Stimulated activated CD8-positive, alpha-beta memory T cell treated with anti-CD3 and anti-CD28 coated beads, Interleukin-15, amount 100 ng/mL, for 48 hours (primary cell): ENCODE measurements around the gene CAB39.
A peak's percentile ranks its signal among the peaks of the same experiment; 100 is the strongest.

Experiments used
- DNase-seq, 2 donors: peaks; one replicate each; pipeline ENCODE4 v3.0.0-alpha.2; 2020; ENCODE audit warnings: low read depth in 2 of 2

The CAB39 gene

GRCh38 chr2:230863442-230864121 is 150.9 kb downstream of the CAB39 start:
- DNase-seq, result no peak

DNA sequence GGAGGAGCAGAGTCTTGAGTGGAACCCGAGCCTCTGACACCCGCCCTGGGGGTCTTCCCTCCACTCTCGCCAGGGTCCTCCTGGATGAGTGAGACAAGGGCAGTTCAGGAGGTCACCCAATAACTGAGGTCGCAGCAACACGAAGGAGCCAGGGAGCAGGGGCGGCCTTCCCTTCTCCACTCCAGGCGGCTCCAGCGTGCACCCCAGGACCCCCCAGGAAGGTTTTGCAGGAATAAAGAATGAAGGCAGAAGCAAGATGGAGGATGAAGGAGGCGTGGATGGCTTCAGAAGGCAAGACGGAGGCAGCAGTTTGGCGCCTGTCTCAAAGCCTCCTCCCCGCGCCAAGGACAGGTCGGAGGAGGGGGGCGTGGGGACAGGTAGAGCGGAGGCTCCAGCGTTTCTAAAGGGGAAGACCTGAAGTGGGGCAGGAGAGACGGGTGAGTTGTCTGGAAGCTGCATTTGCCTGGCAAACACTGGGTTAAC is 151.5 kb downstream of the CAB39 start:
- DNase-seq, result no peak

DNA sequence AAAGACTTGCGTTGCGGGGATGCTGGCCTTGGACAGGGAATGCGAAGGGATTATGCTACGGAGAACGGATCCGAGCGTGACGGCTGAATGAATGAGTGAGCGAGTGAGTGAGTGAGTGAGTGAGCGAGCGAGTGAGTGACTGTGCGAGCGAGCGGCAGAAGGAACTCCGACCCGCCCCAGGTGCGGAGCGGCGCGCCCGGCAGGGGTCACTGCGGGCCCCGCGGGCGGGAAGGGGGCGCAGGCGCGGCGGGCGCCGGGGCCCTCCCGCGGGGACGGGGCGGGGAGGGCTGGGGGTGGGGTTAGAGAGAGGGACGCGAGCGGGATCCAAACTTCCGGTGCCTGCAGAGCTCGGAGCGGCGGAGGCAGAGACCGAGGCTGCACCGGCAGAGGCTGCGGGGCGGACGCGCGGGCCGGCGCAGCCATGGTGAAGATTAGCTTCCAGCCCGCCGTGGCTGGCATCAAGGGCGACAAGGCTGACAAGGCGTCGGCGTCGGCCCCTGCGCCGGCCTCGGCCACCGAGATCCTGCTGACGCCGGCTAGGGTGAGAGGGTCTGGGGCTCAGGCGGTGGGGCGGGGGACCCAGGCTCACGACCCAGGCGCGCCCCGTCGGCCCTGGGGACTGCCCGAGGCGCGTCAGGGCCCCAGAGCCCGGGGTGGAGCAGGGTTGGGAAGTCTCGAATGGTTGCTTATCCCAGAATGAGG is 152.1 kb downstream of the CAB39 start, which contains the start of gene ITM2C:
TSS of gene ITM2C (plus strand) at position 338 of the 702 bp plus-strand sequence. CDS start at position 422, 84 bp downstream.
- DNase-seq, result peak; percentile 66 to 74

DNA sequence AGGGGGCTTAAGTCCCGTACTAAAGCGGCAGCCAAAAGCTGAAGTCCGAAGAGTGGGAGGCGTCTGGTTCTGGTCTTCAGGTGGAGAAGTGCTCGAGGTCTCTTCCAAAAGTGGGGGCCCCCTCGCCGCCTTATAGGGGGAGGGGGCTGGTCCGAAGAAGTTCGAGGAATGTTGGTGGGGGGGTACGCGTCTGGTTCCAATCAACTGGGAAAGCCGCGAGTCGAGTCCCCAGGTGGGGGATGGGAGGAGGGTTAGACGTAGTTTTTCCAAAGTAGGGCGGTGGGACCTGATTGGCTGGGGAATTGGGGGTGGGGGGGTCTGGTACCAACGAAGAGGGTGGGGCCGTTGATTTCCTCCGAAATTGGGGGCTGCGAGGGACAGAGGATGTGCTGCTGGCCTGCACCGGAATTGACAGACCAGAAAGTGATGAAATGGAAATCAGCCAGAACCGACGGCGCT is 152.7 kb downstream of the CAB39 start:
- DNase-seq, result no peak

DNA sequence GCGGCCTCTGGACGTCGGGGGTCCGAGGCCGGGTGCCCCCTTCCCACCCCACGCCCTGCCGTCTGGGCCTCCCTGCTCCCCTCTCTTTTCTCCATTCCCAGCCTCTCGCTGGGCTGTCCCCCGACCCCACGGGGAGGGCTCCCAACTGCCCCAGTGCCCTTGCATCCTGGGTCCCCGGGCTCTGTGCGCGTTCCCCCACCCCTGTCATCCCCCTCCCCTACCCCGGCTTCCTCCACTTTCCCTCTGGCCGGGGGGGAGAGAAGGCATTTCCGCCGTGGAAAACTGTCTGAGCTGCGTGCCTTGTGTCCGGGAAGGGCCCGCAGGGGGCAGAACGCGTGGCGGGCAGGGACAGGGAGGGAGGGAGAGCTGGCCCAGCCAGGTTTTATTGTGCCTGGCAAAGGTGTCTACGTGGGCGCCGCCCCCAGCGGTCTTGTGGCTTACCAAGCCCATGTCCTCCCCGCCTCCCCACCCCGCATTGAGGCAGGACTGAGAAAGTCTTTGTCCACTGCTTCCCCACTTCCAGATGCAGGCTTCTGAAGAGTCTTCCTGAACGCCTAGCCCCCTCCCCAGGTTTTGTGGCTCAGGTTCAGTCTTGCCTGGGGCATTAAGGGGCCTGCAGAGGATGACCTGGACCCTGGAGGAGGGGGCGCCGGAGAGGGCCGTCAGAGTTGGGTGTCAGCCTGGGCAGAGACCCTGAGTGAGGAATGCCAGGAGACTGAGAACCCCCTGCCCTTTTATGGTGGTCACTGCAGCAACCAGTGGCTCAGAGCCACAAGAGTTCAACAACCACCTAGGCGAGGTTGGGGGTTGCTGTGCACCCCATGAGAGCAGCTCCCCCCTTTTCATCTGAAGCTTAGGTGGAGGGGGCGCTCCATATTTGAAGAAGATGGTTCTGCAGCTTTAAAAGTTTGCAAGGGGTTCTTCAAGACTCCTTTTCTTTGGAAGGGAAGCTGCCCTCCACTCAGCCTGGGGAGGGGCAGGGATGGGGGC is 153.4 kb downstream of the CAB39 start:
- peak in 1 of 2 donors; percentile 30 for DNase-seq

- DNase-seq, result no peak
These were observed 154.3 kb downstream of the CAB39 start for GRCh38 chr2:230866756-230867523.

DNA sequence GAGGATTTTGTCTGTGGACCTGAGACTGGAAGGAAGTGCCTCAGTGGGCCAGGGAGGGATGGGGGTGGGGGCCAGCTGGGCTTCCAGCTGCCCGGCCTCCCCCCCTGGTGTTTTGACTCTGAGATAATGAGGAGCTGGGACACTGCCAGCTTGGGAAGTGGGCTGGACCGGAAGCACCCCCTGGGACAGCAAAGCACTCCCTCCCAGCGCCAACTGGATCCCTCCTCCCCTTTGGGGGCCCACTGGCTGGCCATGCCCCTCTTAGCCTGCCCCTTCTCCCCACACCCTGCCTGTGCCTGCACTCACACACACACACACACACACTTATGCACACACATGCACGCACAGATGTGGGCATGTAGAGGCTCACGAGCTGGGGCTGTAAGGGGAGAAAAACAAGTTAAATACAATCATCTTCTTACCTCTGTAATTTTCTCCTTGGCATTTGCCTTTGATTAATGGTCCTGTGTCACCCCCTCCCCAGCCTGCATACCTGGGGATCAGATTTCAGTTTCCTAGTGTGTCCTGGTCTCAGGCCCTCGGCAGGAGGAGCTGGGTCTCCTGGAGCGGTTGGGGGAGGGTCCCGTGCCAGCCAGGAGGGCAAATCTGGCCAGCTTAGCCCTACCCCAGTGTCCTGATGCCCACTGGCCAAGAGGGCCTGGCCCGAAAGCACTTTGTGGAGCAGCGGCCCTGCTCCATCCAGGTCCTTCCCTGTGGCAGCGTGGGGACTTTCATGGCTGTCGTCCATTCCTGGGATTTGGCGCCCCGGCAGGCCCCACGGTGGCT is 155.7 kb downstream of the CAB39 start:
- DNase-seq, result no peak

DNA sequence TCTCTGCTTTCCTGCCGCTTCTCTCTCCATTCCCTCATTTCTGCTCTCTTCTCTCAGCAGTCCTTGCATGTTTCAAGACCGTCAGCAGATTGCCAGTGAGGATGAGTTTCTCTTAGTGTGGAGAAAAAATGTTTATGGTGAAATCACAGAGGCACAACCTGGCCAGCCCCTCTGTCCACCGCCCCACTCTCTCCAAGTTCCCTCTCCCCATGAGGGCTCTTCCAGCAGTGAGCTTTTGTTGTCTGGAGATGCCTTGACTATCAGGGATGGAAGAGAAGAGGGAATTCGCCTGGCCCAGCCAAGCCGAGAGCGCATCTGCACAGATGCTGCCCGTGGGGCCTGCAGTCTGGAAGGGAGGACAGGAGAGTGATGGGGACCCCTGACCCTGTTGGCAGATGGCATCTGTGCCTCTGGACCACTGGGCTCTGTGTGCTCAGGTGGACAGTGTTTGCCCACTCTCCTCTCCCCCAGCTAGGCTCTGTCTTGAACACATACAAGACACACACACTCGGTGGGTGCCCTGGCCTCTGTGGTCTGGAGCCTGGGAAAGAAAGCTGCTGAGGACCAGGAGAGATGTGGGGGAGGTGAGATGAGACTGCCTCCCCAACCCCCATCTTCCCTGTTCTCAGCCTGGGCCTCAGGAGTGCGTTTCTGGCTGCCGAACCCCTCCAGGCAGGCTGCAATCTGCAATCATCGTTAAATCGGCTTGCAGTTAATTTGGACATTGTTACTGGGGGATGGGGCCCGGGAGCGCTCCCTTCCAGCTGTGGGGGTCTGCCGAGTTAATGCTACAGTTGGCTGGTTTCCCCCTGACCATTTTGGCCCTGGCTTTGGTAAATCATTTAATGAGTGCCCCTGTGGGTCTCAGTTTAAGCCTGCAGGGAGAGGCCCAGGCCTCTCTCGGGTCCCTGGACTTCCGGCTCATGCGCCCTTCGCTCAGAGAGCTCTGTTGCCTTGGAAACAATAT is 156.6 kb downstream of the CAB39 start:
- no peak for DNase-seq

GRCh38 chr2:230869914-230870543 is 157.4 kb downstream of the CAB39 start:
- DNase-seq, result no peak
